ENCODE measurements around the gene MAPRE3. TPM values are rescaled to one million over a fixed set of nuclear protein-coding genes. Genes with fewer than 3 reads are reported as not detected.

Gene MAPRE3
- polyA plus RNA-seq, 3 donors, result 12.6 to 44.6 (median 23.8) TPM

DNA sequence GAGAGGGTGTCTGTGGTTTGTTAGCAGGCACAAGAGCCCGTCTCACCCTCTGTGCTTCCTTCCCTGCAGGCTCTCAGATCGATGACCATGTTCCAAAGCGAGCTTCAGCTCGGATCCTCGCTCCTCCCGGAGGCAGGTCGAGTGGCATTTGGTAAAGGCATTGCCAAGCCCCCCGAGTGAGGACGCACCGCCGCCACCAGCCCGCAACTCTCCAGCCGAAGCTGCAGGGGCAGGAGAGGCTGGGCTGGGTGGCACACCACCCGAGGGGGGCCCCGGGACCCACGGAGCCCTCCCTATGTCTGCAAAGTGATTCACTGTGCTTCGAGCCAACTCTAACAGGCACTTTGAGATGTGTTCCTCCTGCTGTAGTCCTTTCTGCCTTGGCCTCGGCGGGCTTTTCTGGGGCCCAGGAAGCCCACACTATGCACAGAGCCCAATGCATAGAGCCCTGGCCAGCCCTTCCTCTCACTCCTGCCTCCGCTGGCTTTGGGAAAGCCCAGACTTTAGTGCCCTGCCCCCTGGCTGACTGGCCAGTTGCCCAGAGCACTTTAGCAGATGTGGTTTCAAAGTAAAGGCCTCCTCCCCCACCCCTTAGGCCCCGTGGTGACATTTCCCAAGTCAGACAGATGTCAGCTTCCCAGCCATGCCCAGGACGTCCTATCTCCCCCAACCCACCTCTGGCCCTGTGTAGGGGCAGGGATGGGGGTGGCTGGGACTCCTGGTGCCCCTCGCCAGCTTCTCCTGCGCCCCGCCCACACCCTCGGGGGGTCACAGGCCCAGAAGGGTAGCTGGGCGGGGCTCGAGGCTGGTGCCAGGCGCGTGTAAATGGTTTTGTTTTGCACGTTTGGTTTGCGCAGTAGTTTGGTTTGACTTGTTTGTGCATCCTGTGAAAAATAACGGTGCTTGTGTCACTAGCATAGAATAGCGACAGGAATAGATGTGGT is 23.3 kb upstream of the MAPRE3 start:
- WGBS, 3 donors, result 54 to 65% (median 58%) methylated on average over 34 of the region's 34 CpGs
- H3K27ac ChIP-seq (ENCODE audit: low read depth, low read length), result no peak overlapping the region

DNA sequence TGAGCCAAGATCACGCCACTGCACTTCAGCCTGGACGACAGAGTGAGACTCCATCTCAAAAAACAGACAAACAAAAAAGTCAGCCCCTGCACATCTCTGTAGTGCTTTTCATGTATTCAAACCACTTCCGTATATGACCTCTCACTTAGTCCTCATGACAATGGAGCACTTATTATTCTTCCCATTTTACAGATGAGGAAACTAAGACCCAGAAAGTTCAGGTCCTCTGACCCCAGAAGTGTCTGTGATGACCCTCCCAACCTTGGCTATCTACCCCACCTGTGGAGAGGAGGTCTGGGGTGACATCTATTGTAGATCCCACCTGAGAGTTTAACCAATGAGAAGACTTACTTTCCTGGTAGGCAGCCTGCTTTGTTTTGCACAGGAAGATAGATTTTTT is 21.6 kb upstream of the MAPRE3 start:
- H3K27ac ChIP-seq (ENCODE audit: low read depth, low read length), result no peak overlapping the region
- WGBS, 3 donors, result 85 to 96% (median 85%) methylated on average over 3 of the region's 3 CpGs

DNA sequence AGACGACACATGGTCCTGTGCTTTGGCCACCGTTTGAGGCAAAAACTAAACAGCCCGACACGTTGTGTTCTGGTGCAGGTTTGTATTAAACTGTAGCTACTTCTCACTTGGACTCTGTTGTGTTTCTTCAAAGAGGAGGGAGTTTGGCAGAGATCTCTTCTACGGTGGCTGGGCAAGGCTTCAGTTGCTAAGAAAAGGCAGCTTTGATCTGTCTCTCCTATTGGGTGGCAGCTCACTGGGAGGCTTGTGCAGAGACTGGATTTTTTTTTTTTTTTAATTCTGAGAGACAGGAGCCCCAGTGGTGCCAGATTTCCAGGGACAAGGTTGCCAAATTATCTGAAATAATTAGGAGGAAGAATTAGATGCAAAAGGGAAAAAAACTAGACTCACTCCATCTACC is 20.2 kb upstream of the MAPRE3 start:
- 75 to 80% (median 75%) methylated on average over 5 of the region's 5 CpGs for WGBS, 3 donors
- no peak overlapping the region for H3K27ac ChIP-seq (ENCODE audit: low read depth, low read length)

DNA sequence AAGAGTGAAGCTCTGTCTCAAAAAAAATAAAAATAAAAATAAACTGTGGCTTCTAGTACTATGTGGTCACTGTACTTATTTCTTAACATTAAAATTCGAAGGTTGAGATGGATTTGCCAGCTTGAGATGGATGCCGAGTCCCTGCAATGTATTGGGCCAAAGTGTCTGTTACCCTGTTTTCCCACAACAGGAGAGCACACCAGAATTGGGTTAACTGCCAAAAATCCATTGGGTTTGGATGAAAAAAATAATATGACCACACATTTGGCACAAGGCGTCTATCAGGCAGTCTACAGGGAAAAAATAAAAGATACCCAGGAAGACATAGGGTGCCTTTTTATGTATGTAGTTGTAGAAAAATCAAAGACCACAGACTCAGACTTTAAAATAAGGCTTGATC is 19.2 kb upstream of the MAPRE3 start:
- H3K27ac ChIP-seq (ENCODE audit: low read depth, low read length), result no peak overlapping the region
- WGBS, 3 donors, result 73 to 85% (median 73%) methylated on average over 3 of the region's 3 CpGs

DNA sequence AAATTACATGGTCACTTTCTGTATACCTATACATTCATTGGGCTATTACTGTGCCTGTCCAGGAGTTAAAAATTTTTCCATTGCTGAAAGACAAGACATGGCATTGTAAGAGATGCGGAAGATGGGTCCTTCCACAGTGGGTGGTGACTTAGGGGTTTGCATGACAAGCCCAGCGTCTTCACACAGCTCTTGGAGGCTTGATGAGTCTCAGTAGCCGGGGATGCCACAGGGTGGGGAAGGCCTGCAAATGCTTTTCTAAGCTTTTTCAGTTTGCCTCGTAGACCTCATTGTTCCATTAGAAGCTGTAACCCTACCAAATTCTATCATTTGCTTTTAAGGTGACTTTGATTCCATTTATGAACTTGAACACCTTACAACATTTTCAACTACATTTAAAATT is 18.1 kb upstream of the MAPRE3 start:
- 68 to 73% (median 72%) methylated on average over 4 of the region's 4 CpGs for WGBS, 3 donors
- no peak overlapping the region for H3K27ac ChIP-seq (ENCODE audit: low read depth, low read length)

DNA sequence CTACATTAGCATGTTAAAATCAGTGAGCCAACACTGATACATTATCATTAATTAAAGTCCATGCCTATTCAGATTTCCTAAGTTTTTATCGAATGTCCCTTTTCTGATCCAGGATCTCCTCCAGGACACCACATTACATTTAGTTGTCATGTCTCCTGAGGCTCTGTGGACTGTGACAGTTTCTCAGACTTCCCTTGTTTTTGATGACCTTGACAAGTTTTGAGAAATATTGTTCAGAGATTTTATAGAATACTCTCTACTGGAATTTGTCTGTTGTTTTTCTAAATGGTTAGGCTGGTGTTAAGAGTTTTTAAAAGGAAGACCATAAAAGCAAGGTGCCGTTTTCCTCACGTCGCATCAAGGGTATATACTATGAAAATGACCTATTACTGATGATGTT is 16.3 kb upstream of the MAPRE3 start:
- H3K27ac ChIP-seq (ENCODE audit: low read depth, low read length), result no peak overlapping the region
- 91 to 93% (median 92%) methylated on average over 4 of the region's 4 CpGs for whole genome bisulfite sequencing, 3 donors

DNA sequence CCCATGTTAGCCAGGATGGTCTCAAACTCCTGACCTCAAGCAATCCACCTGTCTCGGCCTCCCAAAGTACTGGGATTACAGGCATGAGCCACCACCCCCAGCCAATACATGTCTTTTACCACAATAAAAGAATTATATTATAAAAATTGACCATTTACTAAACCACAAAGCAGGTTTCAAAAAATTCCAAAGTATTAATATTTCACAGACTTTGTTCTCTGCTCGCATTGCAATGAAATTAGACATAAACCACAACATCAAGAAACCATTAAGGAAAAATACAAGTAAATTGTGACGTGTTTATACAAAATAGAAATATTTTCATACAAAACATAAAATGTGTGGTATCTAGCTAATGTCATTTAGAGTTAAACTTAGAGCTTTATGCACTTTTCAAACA is 13.4 kb upstream of the MAPRE3 start:
- WGBS, 3 donors, result 57 to 69% (median 68%) methylated on average over 3 of the region's 3 CpGs

DNA sequence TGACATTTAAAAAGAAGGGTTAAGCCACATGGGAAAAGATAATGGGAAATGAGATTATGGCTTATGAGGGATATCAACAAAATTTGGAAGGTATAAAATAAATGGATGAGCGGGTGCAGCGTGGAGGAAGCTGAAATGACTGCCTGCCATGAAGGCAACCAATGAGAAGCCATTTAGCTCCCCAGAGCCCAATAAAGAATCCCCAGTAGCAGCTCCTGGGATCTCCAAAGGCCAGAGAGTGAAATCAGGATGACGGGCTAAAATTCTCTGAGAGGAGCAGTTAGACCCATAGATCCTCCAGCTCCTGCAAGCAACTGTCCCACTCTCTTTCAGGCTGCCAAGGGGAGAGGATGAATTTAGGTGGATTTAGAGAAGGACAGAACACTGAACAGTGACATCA is 12.9 kb upstream of the MAPRE3 start:
- 71 to 79% (median 71%) methylated on average over 3 of the region's 3 CpGs for WGBS, 3 donors
- H3K27ac ChIP-seq (ENCODE audit: low read depth, low read length), result no peak overlapping the region

More for the DNA sequence above, 13.4 kb upstream of the MAPRE3 start:
- no peak overlapping the region for H3K27ac ChIP-seq (ENCODE audit: low read depth, low read length)

DNA sequence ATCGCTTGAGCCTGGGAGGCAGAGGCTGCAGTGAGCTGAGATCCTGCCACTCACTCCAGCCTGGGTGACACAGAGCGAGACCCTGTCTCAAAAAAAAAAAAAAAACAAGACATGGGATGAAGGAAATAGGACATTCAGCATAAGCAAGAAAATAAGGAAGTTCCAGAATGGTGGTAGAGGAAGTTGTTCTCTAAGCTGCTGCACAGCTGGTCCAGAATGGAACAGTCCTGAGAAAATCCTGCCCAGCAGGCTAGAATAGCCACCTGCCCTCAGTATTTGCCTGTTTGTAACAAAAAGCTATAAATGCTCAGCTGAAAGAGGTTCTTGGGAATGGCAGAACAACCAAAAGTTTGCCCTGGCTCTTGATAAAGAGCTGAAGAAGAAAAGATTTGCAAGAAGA is 11.1 kb upstream of the MAPRE3 start:
- no peak overlapping the region for H3K27ac ChIP-seq (ENCODE audit: low read depth, low read length)
- WGBS, 3 donors, result 77 to 80% (median 77%) methylated on average over 2 of the region's 2 CpGs

DNA sequence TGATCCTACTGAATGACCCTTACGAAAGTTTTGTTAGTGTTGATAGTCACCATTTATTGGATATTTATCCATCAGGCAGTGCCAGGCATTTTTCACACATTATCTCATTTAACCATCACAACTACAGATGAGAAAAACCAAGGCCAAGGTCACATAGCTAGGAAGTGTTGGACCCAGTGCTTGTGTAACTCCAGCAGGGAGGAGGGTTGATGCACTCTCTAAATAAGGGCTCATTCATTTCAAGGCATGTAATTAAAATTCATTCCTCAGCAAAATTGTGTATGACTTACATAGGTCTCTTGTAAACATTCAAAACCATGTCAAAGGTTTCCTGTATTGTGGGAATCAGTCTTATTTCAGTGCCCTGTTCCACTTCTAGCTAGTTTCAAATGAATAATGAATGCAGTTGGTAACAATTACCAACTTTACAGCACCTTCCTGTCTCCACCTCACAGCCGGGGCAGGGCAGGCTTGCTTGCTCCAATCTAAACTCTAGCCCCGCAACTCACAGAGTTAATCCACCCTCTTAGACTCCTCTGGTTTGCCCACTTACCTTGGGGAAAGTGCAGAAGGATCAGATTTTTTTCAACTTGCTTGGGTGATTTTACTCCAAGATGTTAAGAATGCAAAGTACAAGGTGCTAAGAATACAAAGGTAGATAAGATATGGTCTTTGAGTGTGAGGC is 5.8 kb upstream of the MAPRE3 start:
- H3K27ac ChIP-seq (ENCODE audit: low read depth, low read length), result no peak overlapping the region
- 62 to 71% (median 68%) methylated on average over 3 of the region's 3 CpGs for WGBS, 3 donors

DNA sequence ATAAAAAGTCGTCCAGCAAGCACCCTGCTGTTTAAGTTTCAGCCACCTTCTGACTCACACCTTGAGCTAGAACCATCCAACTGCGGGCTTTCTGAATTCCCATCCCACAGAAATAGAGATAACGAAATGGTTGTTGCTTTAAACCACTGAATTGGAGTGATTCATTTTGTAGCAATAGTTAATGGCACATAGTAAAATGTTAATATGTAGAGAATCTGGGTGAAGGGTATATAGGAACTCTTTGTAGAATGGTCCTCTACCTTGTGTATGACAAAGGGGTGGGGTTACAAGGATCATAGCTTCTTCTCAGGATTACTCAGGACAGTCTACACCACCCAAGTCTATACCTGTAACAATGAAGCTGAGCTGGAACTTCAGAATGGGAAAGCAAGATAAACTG is 2.4 kb upstream of the MAPRE3 start:
- H3K27ac ChIP-seq (ENCODE audit: low read depth, low read length), result no peak overlapping the region
- WGBS, 3 donors, result 68 to 77% (median 70%) methylated on average over 3 of the region's 3 CpGs

DNA sequence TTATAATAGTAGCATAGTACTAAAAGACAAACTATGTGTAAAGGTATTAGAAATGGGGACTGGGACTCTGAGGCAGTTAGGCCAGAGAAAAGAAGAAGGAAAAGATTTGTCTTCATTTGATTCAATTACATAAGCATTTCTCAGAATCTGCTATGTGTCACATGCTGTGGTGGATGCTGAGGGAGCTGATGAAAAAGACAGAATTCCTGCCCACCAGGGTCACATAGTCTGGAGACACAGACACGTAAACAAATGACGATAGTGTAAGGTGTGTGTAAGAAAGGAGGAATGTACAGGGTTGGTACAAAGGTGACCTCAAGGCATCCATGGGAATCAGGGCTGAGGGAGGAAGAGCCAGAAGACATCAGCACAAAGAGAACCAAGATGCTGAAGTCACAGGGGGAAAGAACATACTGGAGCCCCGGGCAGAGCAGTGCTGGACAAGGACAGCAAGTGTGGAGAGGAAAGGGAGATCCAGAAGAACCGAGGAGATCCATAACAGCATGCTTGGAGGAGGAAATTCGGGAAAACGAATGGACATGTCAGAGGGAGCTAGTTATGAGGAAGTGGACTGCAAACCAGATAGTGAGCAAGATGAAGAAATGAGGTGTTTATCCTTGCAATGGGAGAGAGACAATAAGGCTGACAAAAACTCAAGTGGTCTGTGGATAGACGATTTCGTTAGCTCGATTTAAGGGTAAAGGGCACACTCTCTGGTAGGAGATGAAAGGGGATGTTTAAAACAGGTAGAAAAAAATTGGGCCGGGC is 1.2 kb upstream of the MAPRE3 start:
- no peak overlapping the region for H3K27ac ChIP-seq (ENCODE audit: low read depth, low read length)
- 63 to 70% (median 64%) methylated on average over 10 of the region's 10 CpGs for WGBS, 3 donors

DNA sequence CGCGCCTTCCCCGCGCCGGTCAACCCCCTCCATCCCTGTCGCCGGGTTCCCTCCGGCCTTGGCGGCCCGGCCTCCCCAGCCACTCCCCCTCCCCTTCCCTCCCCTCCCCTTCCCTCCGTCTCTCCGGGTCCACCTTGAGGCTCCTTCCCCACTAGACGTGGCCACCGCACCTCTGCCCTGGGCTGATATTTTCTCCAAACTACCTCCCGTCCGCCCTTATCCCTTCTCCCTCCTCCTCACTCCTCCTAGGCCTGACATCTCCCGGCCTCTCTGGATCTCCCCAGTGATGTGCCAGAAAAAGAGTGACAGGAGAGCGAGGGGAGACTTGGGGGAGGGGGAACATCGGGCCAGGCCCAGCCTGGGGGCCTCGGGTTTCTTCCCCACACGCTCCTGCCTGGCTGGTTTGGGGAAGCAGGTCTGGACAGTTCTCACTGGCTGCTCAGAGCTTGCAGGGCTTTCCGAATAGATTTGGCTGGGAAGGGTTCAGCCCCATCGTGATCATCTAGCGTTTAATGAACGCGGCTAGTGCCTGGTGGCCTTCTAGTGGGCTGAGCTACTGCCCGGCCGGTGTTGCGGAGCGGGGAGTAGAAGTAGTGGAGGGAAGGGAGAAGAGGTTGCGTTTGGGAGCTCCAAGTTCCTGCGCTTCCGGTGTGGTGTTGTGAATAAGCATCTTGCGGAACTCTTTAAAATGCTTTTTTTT is 641 bp downstream of the MAPRE3 start:
- no peak overlapping the region for H3K27ac ChIP-seq (ENCODE audit: low read depth, low read length)
- 7 to 28% (median 8%) methylated on average over 20 to 34 of the region's 34 CpGs for WGBS, 3 donors

DNA sequence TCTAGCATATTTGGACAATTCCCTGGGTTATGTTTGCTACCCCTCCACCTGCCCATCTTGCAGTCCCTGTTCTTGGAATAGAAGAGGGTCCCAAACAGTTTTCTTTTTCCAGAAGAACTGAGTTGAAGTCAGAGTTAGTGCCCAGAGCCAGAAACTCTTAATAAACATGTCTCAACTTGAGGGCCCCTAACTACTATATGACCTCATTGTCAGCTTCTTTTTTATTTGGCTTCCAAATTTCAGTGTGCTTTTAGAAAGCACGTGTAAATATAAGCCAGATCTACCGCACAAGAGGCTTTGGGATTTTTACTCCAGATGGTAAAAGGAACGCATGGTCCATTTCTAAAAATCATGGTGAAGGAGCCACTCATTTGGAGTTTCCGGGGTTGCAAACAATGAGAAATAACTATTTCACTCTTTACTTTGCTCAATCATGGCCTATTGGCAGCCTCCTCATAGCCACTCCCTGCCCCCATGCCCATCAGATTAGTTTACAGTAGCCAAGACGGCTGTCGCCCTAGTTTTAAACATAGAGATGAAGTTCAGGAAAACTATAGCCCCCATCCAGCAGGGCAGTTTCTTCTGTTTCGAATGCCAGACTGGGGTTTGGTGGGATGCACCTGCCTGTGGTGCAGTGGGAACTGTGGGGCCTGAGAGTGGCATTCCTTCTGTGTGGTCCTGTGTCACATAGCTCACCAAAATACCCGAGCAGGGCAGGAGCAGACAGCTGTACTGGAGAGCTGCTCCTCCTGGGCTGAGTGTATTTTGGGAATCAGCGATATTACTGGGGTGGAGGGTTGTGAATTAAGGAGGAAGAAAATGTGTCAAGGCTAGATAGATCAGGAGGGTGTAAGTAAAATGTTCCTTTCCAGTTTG is 1.7 kb downstream of the MAPRE3 start:
- H3K27ac ChIP-seq (ENCODE audit: low read depth, low read length), result no peak overlapping the region
- WGBS, 3 donors, result 62 to 80% (median 74%) methylated on average over 9 of the region's 9 CpGs

DNA sequence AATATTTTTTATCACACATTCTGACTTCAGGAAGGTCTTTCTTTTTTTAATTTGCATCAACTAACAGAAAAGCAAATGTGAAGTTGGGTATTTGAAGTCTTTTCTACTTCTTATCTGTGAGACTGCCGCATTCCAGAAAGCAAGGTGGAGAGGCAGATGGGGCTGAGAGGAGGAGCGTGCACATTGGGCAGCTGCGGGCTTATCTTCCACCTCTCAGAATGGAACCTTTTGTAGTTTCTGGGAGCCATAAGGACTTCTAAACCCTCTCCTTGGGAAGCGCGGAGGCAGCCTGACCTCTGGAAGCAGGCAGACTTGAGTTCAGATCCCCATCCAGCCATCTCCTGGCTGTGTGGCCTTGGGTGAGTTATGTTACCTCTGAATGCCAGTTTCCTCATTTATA is 3.9 kb downstream of the MAPRE3 start:
- WGBS, 3 donors, result 89 to 92% (median 91%) methylated on average over 5 of the region's 5 CpGs
- no peak overlapping the region for H3K27ac ChIP-seq (ENCODE audit: low read depth, low read length)

DNA sequence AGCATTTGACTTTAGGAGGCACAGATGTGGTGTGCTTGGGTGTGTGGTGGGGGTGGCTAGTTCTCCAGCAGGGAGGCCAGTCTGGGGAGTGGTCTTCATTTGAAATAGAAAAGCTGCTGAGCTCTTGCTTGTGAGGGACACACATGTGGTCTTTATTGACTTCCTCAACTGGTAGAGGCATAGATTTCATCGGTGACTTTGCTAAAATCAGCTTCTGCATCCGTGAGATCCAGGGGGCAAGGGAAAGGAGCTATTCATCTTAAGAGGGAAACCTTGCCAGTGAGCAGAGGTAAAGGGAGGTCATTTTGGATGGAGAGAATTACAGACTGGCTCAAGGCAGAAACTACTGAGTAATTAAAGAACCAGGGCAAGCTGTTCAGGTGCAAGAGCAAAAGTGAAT is 4.7 kb downstream of the MAPRE3 start:
- H3K27ac ChIP-seq (ENCODE audit: low read depth, low read length), result no peak overlapping the region
- WGBS, 3 donors, result 42 to 65% (median 52%) methylated on average over 2 of the region's 2 CpGs

DNA sequence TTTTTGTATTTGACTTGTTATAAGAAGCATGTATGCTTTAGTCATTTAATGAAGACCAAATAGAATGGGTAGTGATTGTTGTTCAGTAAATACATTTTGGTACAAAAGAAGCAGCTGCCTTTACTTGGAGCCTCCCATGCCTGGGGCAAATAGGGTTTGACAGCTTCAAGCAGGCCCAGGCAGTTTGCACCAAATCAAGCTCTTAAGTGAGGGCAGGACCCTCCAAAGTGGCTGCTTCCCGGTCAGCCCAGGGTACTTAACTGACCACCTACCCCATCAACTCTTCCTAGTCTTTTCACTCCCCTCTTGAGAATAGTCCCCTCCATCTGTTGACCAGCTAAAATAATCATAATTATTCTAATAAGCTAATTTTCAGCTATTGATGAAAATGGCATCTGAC is 5.2 kb downstream of the MAPRE3 start:
- 70 to 76% (median 73%) methylated on average over 1 of the region's 1 CpG for WGBS, 3 donors
- no peak overlapping the region for H3K27ac ChIP-seq (ENCODE audit: low read depth, low read length)

DNA sequence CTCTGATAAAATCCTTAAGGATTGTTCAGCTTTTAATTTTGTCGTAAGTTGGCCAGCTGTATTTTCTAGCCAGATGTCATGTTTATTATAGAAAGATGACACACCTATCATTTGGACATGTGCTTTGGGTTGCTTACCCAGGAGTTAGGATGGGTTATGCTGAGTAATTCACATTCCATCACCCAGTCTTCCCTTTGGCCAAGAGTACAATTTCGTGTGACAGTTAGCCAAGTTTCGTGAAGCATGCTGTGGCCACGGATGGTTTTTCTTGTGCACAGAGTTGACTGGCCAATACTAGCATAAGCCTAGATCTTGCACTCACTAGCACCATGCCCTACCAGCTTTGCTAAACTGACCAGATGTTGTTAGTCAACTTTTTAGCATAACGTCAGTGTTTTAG is 5.8 kb downstream of the MAPRE3 start:
- WGBS, 3 donors, result 70 to 85% (median 72%) methylated on average over 5 of the region's 5 CpGs
- no peak overlapping the region for H3K27ac ChIP-seq (ENCODE audit: low read depth, low read length)
